Daoy (cell line): Measurements from ENCODE around the gene FILIP1L. TPM values are rescaled to one million over a fixed set of nuclear protein-coding genes. Genes with fewer than 3 reads are reported as not detected.
A peak's percentile ranks its signal among the peaks of the same experiment; 100 is the strongest.

Experiments
- DNase-seq: peaks from one replicate; pipeline ENCODE4 v3.0.0-alpha.2; 2015; ENCODE audit warnings: low read depth
- total RNA-seq: library from RNA; depleted of rRNA; stranded (reverse); fragments of >200 nt; shearing (Covaris generic); gene quantifications from 2 replicates; pipeline ENCODE4 v1.2.3, GENCODE V29; 2014

FILIP1L gene
- total RNA-seq, 1 experiment from 2014 or later, result 26.5 TPM

GRCh38 chr3:99925584-99926230 lies 188.6 kb downstream of the FILIP1L start:
- DNase-seq, result peak; percentile 86

- DNase-seq, result no peak
These were observed 190.4 kb downstream of the FILIP1L start for GRCh38 chr3:99923873-99924272.

GRCh38 chr3:99921986-99922385 lies 192.3 kb downstream of the FILIP1L start:
- DNase-seq, result no peak

- no peak for DNase-seq
These were observed 193.0 kb downstream of the FILIP1L start for GRCh38 chr3:99921377-99921695.

GRCh38 chr3:99920481-99921376 lies 193.6 kb downstream of the FILIP1L start:
- peak; percentile 70 for DNase-seq

GRCh38 chr3:99919694-99920093 lies 194.6 kb downstream of the FILIP1L start:
- DNase-seq, result no peak

- no peak for DNase-seq
These were observed 195.6 kb downstream of the FILIP1L start for GRCh38 chr3:99918715-99919114.

- no peak for DNase-seq
These were observed 198.3 kb downstream of the FILIP1L start for GRCh38 chr3:99915906-99916432.

GRCh38 chr3:99911433-99911832 lies 202.9 kb downstream of the FILIP1L start:
- peak; percentile 75 for DNase-seq

GRCh38 chr3:99910752-99911290 lies 203.5 kb downstream of the FILIP1L start:
- peak; percentile 33 for DNase-seq

- DNase-seq, result peak; percentile 83
These were observed 204.4 kb downstream of the FILIP1L start for GRCh38 chr3:99909714-99910495.

- no peak for DNase-seq
These were observed 206.2 kb downstream of the FILIP1L start for GRCh38 chr3:99907959-99908544.

GRCh38 chr3:99903869-99904268 lies 210.4 kb downstream of the FILIP1L start:
- no peak for DNase-seq

- peak; percentile 33 for DNase-seq
These were observed 212.2 kb downstream of the FILIP1L start for GRCh38 chr3:99902091-99902490.

- DNase-seq, result peak; percentile 54
These were observed 212.9 kb downstream of the FILIP1L start for GRCh38 chr3:99901200-99901926.

- DNase-seq, result no peak
These were observed 214.1 kb downstream of the FILIP1L start for GRCh38 chr3:99900248-99900647.

- no peak for DNase-seq
These were observed 214.7 kb downstream of the FILIP1L start for GRCh38 chr3:99899603-99900002.

GRCh38 chr3:99896482-99896881 lies 217.8 kb downstream of the FILIP1L start:
- DNase-seq, result no peak

GRCh38 chr3:99895703-99896441 lies 218.4 kb downstream of the FILIP1L start:
- peak; percentile 87 for DNase-seq

GRCh38 chr3:99895131-99895696 lies 219.1 kb downstream of the FILIP1L start:
- DNase-seq, result no peak
